NCI-H345 treated with DMSO at 0.1 percent for 48 hours (cell line): ENCODE results near the gene CTXN2.

Experiments
- DNase-seq: peaks from one replicate; lab custom pipeline; 2025; ENCODE audit not compliant: unreplicated experiment; lab: John Stamatoyannopoulos, UW

Gene CTXN2

GRCh38 chr15:48221885-48222284 is 30.4 kb downstream of the CTXN2 start:
- peak; percentile 59 for DNase-seq

- no peak for DNase-seq
Observed at GRCh38 chr15:48222627-48223026, 31.2 kb downstream of the CTXN2 start.

DNA sequence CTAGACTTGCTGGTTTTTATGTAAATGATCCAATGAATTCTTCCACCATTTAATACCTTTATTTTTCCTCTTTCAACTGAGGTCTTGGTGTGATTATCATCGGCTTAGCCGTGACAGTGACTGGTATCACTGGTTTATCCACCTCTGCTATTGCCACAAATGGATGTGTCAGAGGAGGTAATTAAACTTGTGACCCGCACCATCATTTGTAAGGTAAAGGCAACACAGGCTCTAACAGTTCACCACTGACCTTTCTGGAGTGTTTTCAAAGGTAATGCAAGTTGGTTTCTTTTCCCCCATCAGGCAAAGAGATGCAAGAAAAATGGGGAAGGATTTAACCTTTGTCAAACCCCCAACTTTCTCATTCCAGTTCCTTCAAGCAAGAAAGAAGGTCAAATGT is 34.3 kb downstream of the CTXN2 start:
- no peak for DNase-seq

DNA sequence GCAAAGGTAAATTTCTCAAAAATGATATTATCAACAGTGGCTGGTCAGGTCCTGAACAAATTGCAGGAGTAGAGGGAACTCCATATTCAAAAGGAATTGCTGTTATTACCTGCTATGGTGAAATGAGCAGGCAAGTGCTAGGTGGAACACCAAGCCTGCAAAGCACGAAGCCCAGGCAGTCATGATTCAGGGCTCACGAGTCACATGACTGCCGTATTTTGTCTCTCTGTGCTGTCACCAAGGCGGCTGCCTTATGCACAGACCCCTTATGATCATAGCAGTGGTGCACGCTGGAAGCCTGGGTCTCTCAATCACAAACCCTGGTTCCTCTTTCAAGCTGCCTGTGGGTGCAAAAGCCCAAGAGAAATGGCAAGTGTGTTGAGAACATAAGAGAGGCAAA is 39.0 kb downstream of the CTXN2 start:
- no peak for DNase-seq

DNA sequence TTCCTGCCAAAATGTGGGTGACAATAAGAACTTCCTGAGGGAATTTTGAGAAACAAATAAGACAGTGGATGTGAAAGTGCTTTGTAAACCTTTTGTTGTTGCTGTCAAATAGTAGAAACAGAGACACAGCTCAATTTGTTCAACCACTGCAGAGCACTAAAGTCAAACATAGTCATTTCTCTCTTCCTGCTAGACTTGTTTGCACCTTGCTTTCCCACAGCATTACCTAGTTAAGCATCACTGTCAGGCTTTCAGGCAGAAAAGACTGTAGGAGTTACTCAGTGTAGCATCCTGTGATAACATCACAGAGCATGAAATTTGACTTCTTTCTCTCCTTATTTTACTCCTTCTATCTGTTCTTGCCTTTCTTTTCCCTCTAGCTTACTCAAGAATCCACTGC is 41.8 kb downstream of the CTXN2 start:
- DNase-seq: no peak

DNA sequence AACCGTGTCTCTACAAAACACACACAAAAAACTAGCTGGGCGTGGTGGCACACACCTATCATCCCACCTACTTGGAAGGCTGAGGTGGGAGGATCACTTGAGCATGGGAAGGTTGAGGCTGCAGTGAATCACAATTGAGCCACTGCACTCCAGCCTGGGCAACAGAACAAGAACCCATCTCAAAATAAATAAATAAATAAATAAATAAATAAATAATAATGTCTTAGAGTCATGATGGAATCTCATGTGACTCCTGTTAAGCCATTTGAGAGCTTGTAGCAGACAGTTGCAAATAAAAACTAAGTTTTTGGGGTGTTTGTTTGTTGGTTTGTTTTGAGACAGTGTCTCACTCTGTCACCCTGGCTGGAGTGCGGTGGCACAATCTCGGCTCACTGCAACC is 47.9 kb downstream of the CTXN2 start:
- DNase-seq: no peak

DNA sequence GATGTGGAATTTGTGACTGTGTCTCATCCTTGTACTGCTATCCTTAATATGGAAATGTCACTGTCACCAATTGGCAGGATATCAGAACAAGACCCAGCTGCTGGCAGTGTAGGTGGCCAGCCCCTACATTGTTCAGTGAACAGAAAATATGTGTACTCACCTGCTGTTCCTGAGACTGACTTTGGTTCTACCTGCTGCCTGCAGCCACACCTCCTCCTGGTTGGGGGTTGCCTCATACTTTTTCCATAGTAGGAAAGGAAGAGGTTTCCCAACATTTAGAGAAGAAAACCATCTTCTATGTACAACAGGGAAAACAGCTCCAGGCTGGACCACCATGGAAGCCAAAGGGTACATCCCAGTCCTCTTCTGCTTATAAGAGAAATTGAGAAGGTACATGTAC is 50.5 kb downstream of the CTXN2 start:
- peak; percentile 53 for DNase-seq

- no peak for DNase-seq
Observed at GRCh38 chr15:48242535-48242934, 51.1 kb downstream of the CTXN2 start.

DNA sequence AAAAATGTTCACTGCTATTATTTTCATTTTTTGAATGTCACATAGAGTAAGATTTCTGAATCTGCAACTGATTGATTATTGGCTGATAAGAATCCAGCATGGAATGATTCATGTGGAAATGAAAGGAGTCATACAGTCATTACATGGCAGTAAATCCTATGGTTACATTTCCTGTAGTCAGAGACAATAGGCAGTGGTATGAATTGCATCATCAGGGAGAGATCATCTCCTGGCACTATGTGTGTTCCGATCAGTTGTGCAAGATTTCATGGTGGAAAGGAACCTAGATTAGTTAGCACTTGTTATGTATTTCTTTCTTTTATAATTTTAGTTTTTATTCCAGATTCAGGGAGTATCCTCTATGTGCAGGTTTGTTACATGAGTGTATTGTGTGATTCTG is 53.5 kb downstream of the CTXN2 start:
- DNase-seq: no peak

- DNase-seq: no peak
Observed at GRCh38 chr15:48248414-48248813, 56.9 kb downstream of the CTXN2 start.

DNA sequence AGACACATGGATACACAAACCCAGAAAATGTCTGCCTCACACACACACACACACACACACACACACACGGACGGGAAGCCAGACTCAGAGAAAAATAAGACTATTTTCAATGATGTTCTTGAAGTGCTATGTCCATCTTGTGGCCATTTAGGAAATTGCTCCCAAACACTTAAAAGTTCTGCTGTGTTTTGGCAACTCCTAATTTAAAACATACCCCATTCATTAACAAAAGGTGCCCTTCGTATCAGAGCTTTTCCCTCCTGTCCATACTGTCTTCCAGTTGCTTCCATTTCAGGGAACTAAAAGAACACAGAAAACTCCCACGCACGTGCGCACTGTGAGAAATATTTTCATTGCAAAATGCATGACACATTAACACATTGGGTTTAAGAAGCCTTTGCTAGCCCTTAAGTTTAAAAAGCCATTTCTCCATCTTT is 59.2 kb downstream of the CTXN2 start:
- DNase-seq: no peak

DNA sequence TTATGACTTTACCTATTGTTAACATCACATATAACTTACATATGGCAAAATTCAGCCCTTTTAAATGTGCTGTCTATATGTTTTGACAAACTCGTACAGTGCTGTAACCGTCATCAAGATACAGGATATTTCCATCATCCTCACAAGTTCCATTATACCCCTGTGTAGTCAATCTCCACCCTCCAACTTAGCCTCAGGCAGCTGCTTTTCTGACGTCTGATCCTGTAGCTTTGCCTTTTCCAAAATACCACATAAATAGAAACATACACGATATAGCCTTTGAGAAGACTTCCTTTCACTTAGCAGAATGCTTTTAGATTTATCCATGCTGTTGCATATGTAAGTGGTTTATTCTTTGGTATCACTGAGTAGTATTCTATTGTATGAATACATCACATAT is 61.7 kb downstream of the CTXN2 start:
- no peak for DNase-seq
